ENCODE results near the gene IGSF9. TPM values are rescaled to one million over a fixed set of nuclear protein-coding genes. Genes with fewer than 3 reads are reported as not detected.
"Not testable (repeated sequence)": the region's sequence is repeated elsewhere in the genome, so short reads cannot be mapped to it uniquely, and the experiment has no call there.

The IGSF9 gene
- total and polyA plus RNA-seq, 2 experiments from 2014 or later: 0.13 TPM; not detected in 1

GRCh38 chr1:159908031-159908940, 37.1 kb downstream of the IGSF9 start:
- H3K4me3 ChIP-seq: no peak overlapping the region
- no peaks in the 10 kb centered on the region for H3K9me3 ChIP-seq (ENCODE audit: low read depth)
- H3K27me3 ChIP-seq (replicated peaks; ENCODE audit: insufficient read depth): no peaks in the 10 kb centered on the region
- no peak overlapping the region for H3K9ac ChIP-seq
- no peak overlapping the region for H3K4me2 ChIP-seq (ENCODE audit: unreplicated experiment)
- H4K20me1 ChIP-seq (ENCODE audit: insufficient read depth): no peaks in the 10 kb centered on the region
- no peaks in the 10 kb centered on the region for H3K79me2 ChIP-seq (ENCODE audit: insufficient read depth)
- 69 to 75% methylated on average over 9 of the region's 9 CpGs for WGBS, 2 experiments (ENCODE audit: low coverage in 1 of 2, low lambda C conversion rate in 2 of 2, missing lambda C conversion rate in 2 of 2)
- H3K27ac ChIP-seq: no peak overlapping the region
- peaks cover 4% of the 10 kb centered on the region for H3F3A ChIP-seq (ENCODE audit: insufficient read depth)
- in situ Hi-C loops (cut with MboI): no loop called here
- DNase-seq: no peak
- H2AFZ ChIP-seq: no peak overlapping the region
- no peak for TF ChIP-seq EZH2phosphoT487 (IDR thresholded peaks at IDR 0.05; ENCODE audit: insufficient read depth, low read depth)
- no peak for TF ChIP-seq EZH2 (IDR thresholded peaks at IDR 0.05; ENCODE audit: insufficient read depth, poor library complexity, severe bottlenecking)
- H3K4me1 ChIP-seq (ENCODE audit: insufficient read depth): peaks cover 32% of the 10 kb centered on the region
- H3K36me3 ChIP-seq (ENCODE audit: low read depth): no peaks in the 10 kb centered on the region
- H3K9me2 ChIP-seq (ENCODE audit: insufficient read depth): no peaks in the 10 kb centered on the region

GRCh38 chr1:159906960-159907359, 38.5 kb downstream of the IGSF9 start:
- H3K4me2 ChIP-seq (ENCODE audit: unreplicated experiment): no peak overlapping the region
- H3K9ac ChIP-seq: no peak overlapping the region
- H3K4me3 ChIP-seq: no peak overlapping the region
- no peak overlapping the region for H2AFZ ChIP-seq
- TF ChIP-seq EZH2 (IDR thresholded peaks at IDR 0.05; ENCODE audit: insufficient read depth, poor library complexity, severe bottlenecking) (no peak), EZH2phosphoT487 (IDR thresholded peaks at IDR 0.05; ENCODE audit: insufficient read depth, low read depth) (no peak)
- H3K79me2 ChIP-seq (ENCODE audit: insufficient read depth): no peaks in the 10 kb centered on the region
- peaks cover 20% of the 10 kb centered on the region for H3K4me1 ChIP-seq (ENCODE audit: insufficient read depth)
- no peak overlapping the region for H3K27ac ChIP-seq
- H3K9me2 ChIP-seq (ENCODE audit: insufficient read depth): no peaks in the 10 kb centered on the region
- no peaks in the 10 kb centered on the region for H3F3A ChIP-seq (ENCODE audit: insufficient read depth)
- no peaks in the 10 kb centered on the region for H3K27me3 ChIP-seq (replicated peaks; ENCODE audit: insufficient read depth)
- DNase-seq: no peak
- 27 to 45% methylated on average over 1 of the region's 1 CpG for WGBS, 2 experiments (ENCODE audit: low coverage in 1 of 2, low lambda C conversion rate in 2 of 2, missing lambda C conversion rate in 2 of 2)
- no peaks in the 10 kb centered on the region for H4K20me1 ChIP-seq (ENCODE audit: insufficient read depth)
- no peaks in the 10 kb centered on the region for H3K9me3 ChIP-seq (ENCODE audit: low read depth)
- in situ Hi-C loops (cut with MboI): no loop called here
- H3K36me3 ChIP-seq (ENCODE audit: low read depth): no peaks in the 10 kb centered on the region

GRCh38 chr1:159904036-159904435, 41.4 kb downstream of the IGSF9 start:
- H3K9me2 ChIP-seq (ENCODE audit: insufficient read depth); H3K79me2 ChIP-seq (ENCODE audit: insufficient read depth); in situ Hi-C loops (cut with MboI); H3K27ac ChIP-seq; H3K9ac ChIP-seq; H3K27me3 ChIP-seq (replicated peaks; ENCODE audit: insufficient read depth); H2AFZ ChIP-seq; H3K36me3 ChIP-seq (ENCODE audit: low read depth); H3F3A ChIP-seq (ENCODE audit: insufficient read depth); H3K4me2 ChIP-seq (ENCODE audit: unreplicated experiment); H3K4me1 ChIP-seq (ENCODE audit: insufficient read depth); H3K4me3 ChIP-seq; DNase-seq; H4K20me1 ChIP-seq (ENCODE audit: insufficient read depth); H3K9me3 ChIP-seq (ENCODE audit: low read depth): not testable (repeated sequence)
- 91 to 97% methylated on average over 3 of the region's 3 CpGs for WGBS, 2 experiments (ENCODE audit: low coverage in 1 of 2, low lambda C conversion rate in 2 of 2, missing lambda C conversion rate in 2 of 2)

GRCh38 chr1:159902541-159902940, 42.9 kb downstream of the IGSF9 start:
- H4K20me1 ChIP-seq (ENCODE audit: insufficient read depth): no peaks in the 10 kb centered on the region
- H3K27ac ChIP-seq: no peak overlapping the region
- DNase-seq: no peak
- no peaks in the 10 kb centered on the region for H3F3A ChIP-seq (ENCODE audit: insufficient read depth)
- no peak overlapping the region for H3K4me3 ChIP-seq
- in situ Hi-C loops (cut with MboI): no loop called here
- H3K4me1 ChIP-seq (ENCODE audit: insufficient read depth): no peaks in the 10 kb centered on the region
- no peaks in the 10 kb centered on the region for H3K9me2 ChIP-seq (ENCODE audit: insufficient read depth)
- H3K9me3 ChIP-seq (ENCODE audit: low read depth): no peaks in the 10 kb centered on the region
- 84 to 87% methylated on average over 3 of the region's 3 CpGs for WGBS, 2 experiments (ENCODE audit: low coverage in 1 of 2, low lambda C conversion rate in 2 of 2, missing lambda C conversion rate in 2 of 2)
- no peaks in the 10 kb centered on the region for H3K36me3 ChIP-seq (ENCODE audit: low read depth)
- H3K79me2 ChIP-seq (ENCODE audit: insufficient read depth): no peaks in the 10 kb centered on the region
- no peaks in the 10 kb centered on the region for H3K27me3 ChIP-seq (replicated peaks; ENCODE audit: insufficient read depth)
- H3K9ac ChIP-seq: no peak overlapping the region
- H2AFZ ChIP-seq: no peak overlapping the region
- TF ChIP-seq EZH2phosphoT487 (IDR thresholded peaks at IDR 0.05; ENCODE audit: insufficient read depth, low read depth) (no peak), EZH2 (IDR thresholded peaks at IDR 0.05; ENCODE audit: insufficient read depth, poor library complexity, severe bottlenecking) (no peak)
- H3K4me2 ChIP-seq (ENCODE audit: unreplicated experiment): no peak overlapping the region
